ENCODE results near the gene REEP2.

Gene REEP2

DNA sequence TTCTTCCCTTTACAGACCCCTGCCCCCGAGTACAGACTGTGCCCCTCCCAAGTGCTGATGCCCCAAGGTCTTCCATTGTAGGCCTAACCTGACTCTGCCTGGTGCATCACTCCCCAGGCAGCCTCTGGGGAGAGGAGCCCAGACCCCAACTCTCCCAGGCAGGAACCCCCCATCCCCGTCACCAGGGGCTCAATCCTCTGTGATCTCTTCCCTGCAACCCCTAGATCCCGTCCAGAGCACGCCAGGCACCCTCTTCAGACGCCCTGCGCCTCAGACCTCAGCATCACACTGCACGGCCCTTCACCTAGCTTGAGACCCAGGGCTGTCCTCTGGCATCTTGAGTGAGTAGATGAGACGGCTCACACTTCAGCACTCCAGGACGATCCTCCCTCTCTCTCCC lies 20.0 kb downstream of the REEP2 start:
- no peak for DNase-seq
- Histone ChIP-seq H3K27me3 (replicated peaks; ENCODE audit: control insufficient read depth, insufficient read depth, low read length, poor library complexity, severe bottlenecking) (no peaks in the 10 kb centered on the region), H3K27ac (ENCODE audit: insufficient read depth, low read length, poor library complexity, severe bottlenecking) (peak overlapping the region; percentile 10), H3K4me1 (ENCODE audit: control insufficient read depth, insufficient read depth, low read length, poor library complexity, severe bottlenecking) (peaks cover 28% of the 10 kb centered on the region), H3K4me3 (ENCODE audit: insufficient read depth, low read depth, low read length, poor library complexity, severe bottlenecking) (no peak overlapping the region), H3K36me3 (ENCODE audit: control insufficient read depth, insufficient read depth, low read length) (no peaks in the 10 kb centered on the region), H3K9me3 (ENCODE audit: control insufficient read depth, low read length) (no peaks in the 10 kb centered on the region)

- Histone ChIP-seq H3K4me1 (ENCODE audit: control insufficient read depth, insufficient read depth, low read length, poor library complexity, severe bottlenecking) (peaks cover 29% of the 10 kb centered on the region), H3K4me3 (ENCODE audit: insufficient read depth, low read depth, low read length, poor library complexity, severe bottlenecking) (no peak overlapping the region), H3K9me3 (ENCODE audit: control insufficient read depth, low read length) (no peaks in the 10 kb centered on the region), H3K36me3 (ENCODE audit: control insufficient read depth, insufficient read depth, low read length) (no peaks in the 10 kb centered on the region), H3K27ac (ENCODE audit: insufficient read depth, low read length, poor library complexity, severe bottlenecking) (peak overlapping the region; percentile 10), H3K27me3 (replicated peaks; ENCODE audit: control insufficient read depth, insufficient read depth, low read length, poor library complexity, severe bottlenecking) (no peaks in the 10 kb centered on the region)
- peak; percentile 70 to 75 (median 74) for DNase-seq
Observed at GRCh38 chr5:138459311-138459933, 20.6 kb downstream of the REEP2 start.

DNA sequence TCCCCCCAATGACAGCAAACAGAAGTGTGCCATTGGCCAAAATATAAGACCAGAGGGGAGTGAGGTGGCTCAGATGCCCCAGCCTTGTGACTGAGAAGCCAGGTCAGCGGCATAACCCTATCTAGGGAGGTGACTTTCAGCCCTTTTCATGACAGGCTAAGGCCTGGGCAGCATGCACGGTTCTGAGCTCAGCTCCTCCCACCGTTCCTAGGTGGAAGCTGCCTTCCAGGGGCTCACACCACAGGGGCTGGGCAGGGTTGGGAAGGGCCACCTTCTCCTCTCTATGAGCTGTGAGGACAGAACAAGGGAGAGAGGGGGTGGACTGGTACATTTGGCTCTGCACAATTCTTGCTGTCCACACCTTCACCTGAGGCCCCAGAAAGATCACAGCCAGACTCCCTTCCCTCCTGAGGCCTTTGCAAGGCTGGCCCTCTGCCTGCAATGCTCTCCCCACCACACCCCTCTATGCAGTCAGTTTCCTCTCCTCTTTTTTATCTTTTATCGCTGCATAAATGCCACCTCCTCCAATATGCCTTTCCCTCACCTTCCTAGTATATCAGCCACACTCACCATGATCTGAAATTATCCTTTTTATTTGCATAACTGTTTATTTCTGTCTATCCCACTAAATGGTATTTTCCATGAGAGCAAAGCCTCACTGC lies 21.3 kb downstream of the REEP2 start:
- H3K36me3 ChIP-seq (ENCODE audit: control insufficient read depth, insufficient read depth, low read length) = no peaks in the 10 kb centered on the region
- H3K27ac ChIP-seq (ENCODE audit: insufficient read depth, low read length, poor library complexity, severe bottlenecking) = no peak overlapping the region
- H3K4me3 ChIP-seq (ENCODE audit: insufficient read depth, low read depth, low read length, poor library complexity, severe bottlenecking) = no peak overlapping the region
- no peaks in the 10 kb centered on the region for H3K9me3 ChIP-seq (ENCODE audit: control insufficient read depth, low read length)
- no peak for DNase-seq
- H3K27me3 ChIP-seq (replicated peaks; ENCODE audit: control insufficient read depth, insufficient read depth, low read length, poor library complexity, severe bottlenecking) = no peaks in the 10 kb centered on the region
- peaks cover 29% of the 10 kb centered on the region for H3K4me1 ChIP-seq (ENCODE audit: control insufficient read depth, insufficient read depth, low read length, poor library complexity, severe bottlenecking)

- no peak overlapping the region for H3K4me3 ChIP-seq (ENCODE audit: insufficient read depth, low read depth, low read length, poor library complexity, severe bottlenecking)
- no peaks in the 10 kb centered on the region for H3K9me3 ChIP-seq (ENCODE audit: control insufficient read depth, low read length)
- no peaks in the 10 kb centered on the region for H3K36me3 ChIP-seq (ENCODE audit: control insufficient read depth, insufficient read depth, low read length)
- H3K4me1 ChIP-seq (ENCODE audit: control insufficient read depth, insufficient read depth, low read length, poor library complexity, severe bottlenecking) = peaks cover 34% of the 10 kb centered on the region
- no peak for DNase-seq
- H3K27me3 ChIP-seq (replicated peaks; ENCODE audit: control insufficient read depth, insufficient read depth, low read length, poor library complexity, severe bottlenecking) = no peaks in the 10 kb centered on the region
- H3K27ac ChIP-seq (ENCODE audit: insufficient read depth, low read length, poor library complexity, severe bottlenecking) = no peak overlapping the region
Observed at GRCh38 chr5:138461343-138462125, 22.7 kb downstream of the REEP2 start.

DNA sequence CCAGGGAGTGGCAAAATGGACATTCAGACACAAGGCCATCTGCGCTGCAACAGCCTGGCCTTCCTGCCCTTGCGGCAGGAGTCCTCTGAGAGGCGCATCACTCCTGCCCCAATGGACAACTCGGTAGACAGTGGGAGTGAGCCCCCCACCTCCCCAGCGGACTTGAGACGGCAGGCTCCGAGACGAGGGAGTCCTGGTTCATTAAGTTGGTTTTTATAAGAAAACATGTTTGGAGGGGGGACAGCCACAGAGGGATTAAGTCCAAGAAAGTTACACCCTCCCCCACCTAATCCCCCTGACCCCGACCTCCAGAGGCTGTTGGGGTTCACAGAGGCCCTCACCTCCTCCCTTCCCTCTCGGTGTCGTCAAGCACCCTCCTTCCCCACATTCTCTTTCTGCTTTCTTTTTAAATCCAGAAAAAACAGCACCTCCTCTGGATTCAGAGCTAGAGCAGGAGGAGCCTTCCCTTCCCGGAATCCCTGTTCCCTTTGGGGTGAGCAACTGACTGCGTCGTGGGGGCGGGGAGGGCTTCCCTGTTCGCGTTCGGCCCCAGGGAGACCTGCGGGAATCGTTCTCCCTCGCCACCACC lies 24.7 kb downstream of the REEP2 start:
- Histone ChIP-seq H3K4me3 (ENCODE audit: insufficient read depth, low read depth, low read length, poor library complexity, severe bottlenecking) (peak overlapping the region; percentile 90), H3K4me1 (ENCODE audit: control insufficient read depth, insufficient read depth, low read length, poor library complexity, severe bottlenecking) (peaks cover 39% of the 10 kb centered on the region), H3K27me3 (replicated peaks; ENCODE audit: control insufficient read depth, insufficient read depth, low read length, poor library complexity, severe bottlenecking) (no peaks in the 10 kb centered on the region), H3K27ac (ENCODE audit: insufficient read depth, low read length, poor library complexity, severe bottlenecking) (peak overlapping the region; percentile 97), H3K36me3 (ENCODE audit: control insufficient read depth, insufficient read depth, low read length) (no peaks in the 10 kb centered on the region), H3K9me3 (ENCODE audit: control insufficient read depth, low read length) (no peaks in the 10 kb centered on the region)
- DNase-seq = no peak

- DNase-seq = peak; percentile 84 to 86 (median 85)
- no peaks in the 10 kb centered on the region for H3K27me3 ChIP-seq (replicated peaks; ENCODE audit: control insufficient read depth, insufficient read depth, low read length, poor library complexity, severe bottlenecking)
- H3K4me1 ChIP-seq (ENCODE audit: control insufficient read depth, insufficient read depth, low read length, poor library complexity, severe bottlenecking) = peaks cover 34% of the 10 kb centered on the region
- H3K9me3 ChIP-seq (ENCODE audit: control insufficient read depth, low read length) = no peaks in the 10 kb centered on the region
- H3K27ac ChIP-seq (ENCODE audit: insufficient read depth, low read length, poor library complexity, severe bottlenecking) = peak overlapping the region; percentile 97
- H3K36me3 ChIP-seq (ENCODE audit: control insufficient read depth, insufficient read depth, low read length) = no peaks in the 10 kb centered on the region
- H3K4me3 ChIP-seq (ENCODE audit: insufficient read depth, low read depth, low read length, poor library complexity, severe bottlenecking) = peak overlapping the region; percentile 90
Observed at GRCh38 chr5:138464008-138464387, 25.1 kb downstream of the REEP2 start.

- Histone ChIP-seq H3K9me3 (ENCODE audit: control insufficient read depth, low read length) (no peaks in the 10 kb centered on the region), H3K27me3 (replicated peaks; ENCODE audit: control insufficient read depth, insufficient read depth, low read length, poor library complexity, severe bottlenecking) (no peaks in the 10 kb centered on the region), H3K36me3 (ENCODE audit: control insufficient read depth, insufficient read depth, low read length) (no peaks in the 10 kb centered on the region), H3K27ac (ENCODE audit: insufficient read depth, low read length, poor library complexity, severe bottlenecking) (peak overlapping the region; percentile 97), H3K4me1 (ENCODE audit: control insufficient read depth, insufficient read depth, low read length, poor library complexity, severe bottlenecking) (peaks cover 28% of the 10 kb centered on the region), H3K4me3 (ENCODE audit: insufficient read depth, low read depth, low read length, poor library complexity, severe bottlenecking) (peak overlapping the region; percentile 90)
- peak; percentile 95 for DNase-seq
Observed at GRCh38 chr5:138464388-138465260, 25.8 kb downstream of the REEP2 start.

DNA sequence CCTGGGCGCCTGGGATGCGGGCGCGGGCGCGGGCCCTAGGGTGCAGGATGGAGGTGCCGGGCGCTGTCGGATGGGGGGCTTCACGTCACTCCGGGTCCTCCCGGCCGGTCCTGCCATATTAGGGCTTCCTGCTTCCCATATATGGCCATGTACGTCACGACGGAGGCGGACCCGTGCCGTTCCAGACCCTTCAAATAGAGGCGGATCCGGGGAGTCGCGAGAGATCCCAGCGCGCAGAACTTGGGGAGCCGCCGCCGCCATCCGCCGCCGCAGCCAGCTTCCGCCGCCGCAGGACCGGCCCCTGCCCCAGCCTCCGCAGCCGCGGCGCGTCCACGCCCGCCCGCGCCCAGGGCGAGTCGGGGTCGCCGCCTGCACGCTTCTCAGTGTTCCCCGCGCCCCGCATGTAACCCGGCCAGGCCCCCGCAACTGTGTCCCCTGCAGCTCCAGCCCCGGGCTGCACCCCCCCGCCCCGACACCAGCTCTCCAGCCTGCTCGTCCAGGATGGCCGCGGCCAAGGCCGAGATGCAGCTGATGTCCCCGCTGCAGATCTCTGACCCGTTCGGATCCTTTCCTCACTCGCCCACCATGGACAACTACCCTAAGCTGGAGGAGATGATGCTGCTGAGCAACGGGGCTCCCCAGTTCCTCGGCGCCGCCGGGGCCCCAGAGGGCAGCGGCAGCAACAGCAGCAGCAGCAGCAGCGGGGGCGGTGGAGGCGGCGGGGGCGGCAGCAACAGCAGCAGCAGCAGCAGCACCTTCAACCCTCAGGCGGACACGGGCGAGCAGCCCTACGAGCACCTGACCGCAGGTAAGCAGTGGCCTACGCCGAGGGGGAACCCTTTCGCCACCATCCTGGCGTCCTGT lies 26.6 kb downstream of the REEP2 start, which contains the start of gene EGR1:
Gene EGR1 (plus strand): TSS at position 219 of the 864 bp plus-strand sequence. CDS start 283 bp downstream, at position 502.
- Histone ChIP-seq H3K4me1 (ENCODE audit: control insufficient read depth, insufficient read depth, low read length, poor library complexity, severe bottlenecking) (peaks cover 22% of the 10 kb centered on the region), H3K4me3 (ENCODE audit: insufficient read depth, low read depth, low read length, poor library complexity, severe bottlenecking) (peak within 1 kb of the TSS; percentile 90), H3K27ac (ENCODE audit: insufficient read depth, low read length, poor library complexity, severe bottlenecking) (peak within 1 kb of the TSS; percentile 97), H3K36me3 (ENCODE audit: control insufficient read depth, insufficient read depth, low read length) (no peaks in the 10 kb centered on the region), H3K9me3 (ENCODE audit: control insufficient read depth, low read length) (no peaks in the 10 kb centered on the region), H3K27me3 (replicated peaks; ENCODE audit: control insufficient read depth, insufficient read depth, low read length, poor library complexity, severe bottlenecking) (no peaks in the 10 kb centered on the region)
- peak; percentile 94 to 96 (median 94) for DNase-seq
